ENCODE measurements around the gene PARP11.

Gene PARP11

DNA sequence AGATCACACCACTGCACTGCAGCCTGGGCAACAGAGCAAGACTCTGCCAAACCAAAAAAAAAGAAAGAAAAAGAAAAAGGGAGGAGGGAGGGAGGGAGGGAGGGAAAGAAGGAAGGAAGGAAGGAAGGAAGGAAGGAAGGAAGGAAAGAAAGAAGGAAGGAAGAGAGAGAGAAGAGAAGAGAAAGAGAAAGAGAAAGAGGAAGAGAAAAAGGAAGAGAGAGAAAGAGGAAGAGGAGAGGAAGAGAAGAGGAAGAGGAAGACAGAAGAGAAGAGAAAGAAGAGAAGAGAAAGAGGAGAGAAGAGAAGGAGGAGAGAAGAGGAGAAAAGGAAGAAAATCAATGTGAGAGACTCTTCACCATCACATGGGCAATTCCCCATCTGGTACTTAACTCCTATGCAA, 62.7 kb downstream of the PARP11 start:
- TF ChIP-seq, protein P1, sequence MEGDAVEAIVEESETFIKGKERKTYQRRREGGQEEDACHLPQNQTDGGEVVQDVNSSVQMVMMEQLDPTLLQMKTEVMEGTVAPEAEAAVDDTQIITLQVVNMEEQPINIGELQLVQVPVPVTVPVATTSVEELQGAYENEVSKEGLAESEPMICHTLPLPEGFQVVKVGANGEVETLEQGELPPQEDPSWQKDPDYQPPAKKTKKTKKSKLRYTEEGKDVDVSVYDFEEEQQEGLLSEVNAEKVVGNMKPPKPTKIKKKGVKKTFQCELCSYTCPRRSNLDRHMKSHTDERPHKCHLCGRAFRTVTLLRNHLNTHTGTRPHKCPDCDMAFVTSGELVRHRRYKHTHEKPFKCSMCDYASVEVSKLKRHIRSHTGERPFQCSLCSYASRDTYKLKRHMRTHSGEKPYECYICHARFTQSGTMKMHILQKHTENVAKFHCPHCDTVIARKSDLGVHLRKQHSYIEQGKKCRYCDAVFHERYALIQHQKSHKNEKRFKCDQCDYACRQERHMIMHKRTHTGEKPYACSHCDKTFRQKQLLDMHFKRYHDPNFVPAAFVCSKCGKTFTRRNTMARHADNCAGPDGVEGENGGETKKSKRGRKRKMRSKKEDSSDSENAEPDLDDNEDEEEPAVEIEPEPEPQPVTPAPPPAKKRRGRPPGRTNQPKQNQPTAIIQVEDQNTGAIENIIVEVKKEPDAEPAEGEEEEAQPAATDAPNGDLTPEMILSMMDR (IDR thresholded peaks at IDR 0.05; ENCODE audit: low read length, missing control alignments): no peak
- no peak overlapping the region for H3K4me3 ChIP-seq (replicated peaks; ENCODE audit: low read depth, low read length)
- no peak for DNase-seq (ENCODE audit: low read depth)

DNA sequence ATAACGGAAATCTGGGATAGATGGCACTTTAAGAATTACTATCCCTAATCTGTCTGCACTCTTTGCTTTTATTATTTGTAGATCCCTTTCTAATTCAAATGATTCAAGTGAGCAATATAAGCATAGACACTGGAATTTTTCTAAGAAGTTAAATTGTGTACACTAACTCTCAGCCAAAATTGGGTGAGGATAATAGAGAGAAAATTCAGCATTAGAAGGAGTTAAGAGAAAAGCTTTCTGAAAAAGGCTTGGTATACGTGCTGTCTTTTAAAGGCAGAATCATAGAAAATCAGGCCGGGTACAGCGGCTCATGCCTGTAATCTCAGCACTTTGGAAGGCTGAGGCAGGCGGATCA, 63.2 kb downstream of the PARP11 start:
- no peak overlapping the region for H3K4me3 ChIP-seq (replicated peaks; ENCODE audit: low read depth, low read length)
- TF ChIP-seq, protein P1 (IDR thresholded peaks at IDR 0.05; ENCODE audit: low read length, missing control alignments): no peak

DNA sequence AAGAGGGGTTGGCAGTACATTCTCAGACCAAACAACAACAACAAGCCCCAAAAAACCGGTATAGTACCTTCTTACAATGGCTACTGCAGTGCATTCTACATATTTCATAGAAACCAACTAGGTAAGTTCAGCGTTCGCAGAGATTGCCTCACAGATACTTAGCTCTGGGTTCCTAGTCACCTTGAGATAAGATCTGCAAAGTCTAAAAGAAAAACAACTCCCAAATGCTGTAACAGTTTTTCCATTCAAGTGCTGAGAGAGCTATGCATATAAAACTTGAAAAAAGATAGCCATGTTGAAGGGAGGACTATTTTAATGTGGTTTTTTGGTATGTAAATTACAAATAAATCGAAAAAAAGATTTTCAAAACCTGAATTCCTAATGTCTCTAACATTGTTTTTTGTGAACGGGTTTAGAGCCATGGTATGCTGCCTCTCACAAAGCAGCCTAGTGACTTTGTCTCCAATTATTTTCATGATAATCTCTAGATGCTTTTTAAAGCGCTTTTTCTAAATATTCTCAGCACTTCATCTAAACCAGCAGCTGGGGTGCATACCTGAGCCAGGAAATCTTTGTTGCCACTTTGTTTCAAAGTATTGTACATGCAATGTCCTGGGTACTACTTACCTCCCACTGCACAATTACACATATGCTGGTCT, 63.7 kb downstream of the PARP11 start:
- DNase-seq (ENCODE audit: low read depth): no peak
- TF ChIP-seq, protein P1 (IDR thresholded peaks at IDR 0.05; ENCODE audit: low read length, missing control alignments): no peak
- no peak overlapping the region for H3K4me3 ChIP-seq (replicated peaks; ENCODE audit: low read depth, low read length)

More for the DNA sequence above, 63.2 kb downstream of the PARP11 start:
- DNase-seq (ENCODE audit: low read depth): no peak

DNA sequence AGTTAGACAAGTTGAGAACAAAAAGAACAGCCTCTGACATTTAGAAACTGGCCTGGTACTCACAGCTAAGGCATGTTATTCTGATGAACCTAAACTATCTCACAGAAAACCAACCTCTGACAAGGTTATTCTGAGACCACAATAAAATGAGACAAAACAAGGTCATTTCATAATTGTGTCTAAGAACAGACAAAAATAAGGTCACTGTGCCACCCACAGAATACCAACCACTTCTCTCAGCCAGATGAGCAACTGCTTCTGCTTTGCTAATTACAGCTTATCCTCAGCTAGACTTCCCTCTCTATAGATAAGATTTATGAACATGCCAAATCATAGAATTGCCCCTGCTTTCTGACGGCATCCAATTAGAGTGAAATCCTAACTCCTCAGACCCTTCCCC, 68.1 kb downstream of the PARP11 start:
- no peak for DNase-seq (ENCODE audit: low read depth)
- TF ChIP-seq, protein P1 (IDR thresholded peaks at IDR 0.05; ENCODE audit: low read length, missing control alignments): no peak
- no peak overlapping the region for H3K4me3 ChIP-seq (replicated peaks; ENCODE audit: low read depth, low read length)

DNA sequence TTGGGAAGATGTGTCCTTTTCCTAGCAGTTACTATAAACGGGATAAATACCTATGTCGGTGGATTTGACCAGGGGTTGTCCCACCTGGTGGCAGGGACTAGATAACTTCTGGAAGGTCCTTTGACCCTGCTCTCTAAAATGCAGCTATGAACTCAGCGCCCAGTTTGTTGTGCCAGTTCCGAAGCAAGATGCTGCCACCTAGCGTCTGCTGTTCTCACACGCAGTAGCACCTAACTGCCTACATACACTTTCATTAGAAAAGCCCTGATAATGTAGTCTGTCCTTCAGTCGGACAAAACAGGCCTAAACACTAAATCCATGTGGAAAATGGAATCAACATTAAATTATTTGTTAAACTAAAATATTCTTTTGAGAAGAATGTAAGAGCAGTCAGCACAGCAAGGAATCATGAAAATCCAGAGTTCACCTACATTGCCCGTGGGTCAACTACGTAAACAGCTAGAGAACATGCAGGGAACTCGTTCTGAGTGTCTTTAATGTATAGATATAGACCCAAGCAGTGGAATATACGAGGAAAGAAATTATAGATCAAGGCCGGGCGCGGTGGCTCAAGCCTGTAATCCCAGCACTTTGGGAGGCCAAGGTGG, 69.2 kb downstream of the PARP11 start:
- DNase-seq (ENCODE audit: low read depth): peak; percentile 83
- H3K4me3 ChIP-seq (replicated peaks; ENCODE audit: low read depth, low read length): no peak overlapping the region
- TF ChIP-seq, protein P1 (IDR thresholded peaks at IDR 0.05; ENCODE audit: low read length, missing control alignments): no peak

DNA sequence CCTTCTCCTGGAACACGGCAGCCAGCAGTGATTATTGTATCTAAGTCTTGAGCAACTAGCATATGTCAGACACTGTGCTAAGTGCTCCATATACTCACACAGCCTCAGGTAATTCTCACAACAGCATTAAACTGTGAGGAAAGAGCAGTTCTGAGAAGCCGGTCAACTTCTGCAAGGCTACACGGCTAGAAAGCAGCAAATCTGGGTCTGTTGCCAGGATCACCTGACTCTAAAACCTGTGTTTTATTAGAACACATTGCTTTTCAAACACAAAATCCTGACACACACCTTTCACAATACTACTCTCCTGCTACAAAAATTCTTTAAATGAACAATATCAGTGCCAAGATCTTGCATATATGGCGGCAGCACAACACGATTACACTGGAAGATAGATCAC, 70.5 kb downstream of the PARP11 start:
- no peak for DNase-seq (ENCODE audit: low read depth)
- TF ChIP-seq, protein P1 (IDR thresholded peaks at IDR 0.05; ENCODE audit: low read length, missing control alignments): no peak
- H3K4me3 ChIP-seq (replicated peaks; ENCODE audit: low read depth, low read length): no peak overlapping the region

All from fibroblast of pulmonary artery (primary cell).